Psoas muscle (tissue), 8 donors: ENCODE data around the gene DNAAF9. TPM values are rescaled to one million over a fixed set of nuclear protein-coding genes. Genes with fewer than 3 reads are reported as not detected.

Experiments
- ATAC-seq, 4 donors: fragments of 200-7000 bp; cut with Tn5 transposase; one replicate each; pipeline ENCODE4 v1.9.1; 2020; ENCODE audit warnings: moderate library complexity in 3 of 4, mild to moderate bottlenecking in 2 of 4
- DNase-seq, 2 donors: peaks; one replicate each; pipeline ENCODE4 v3.0.0-alpha.2; 2020
- H3K27ac ChIP-seq: fragments of 200-600 bp; one replicate; pipeline ENCODE4 v1.8.0; 2022
- H3K27me3 ChIP-seq, 3 donors: fragments of 200-600 bp in 1 of 3; one replicate each; pipeline versions ENCODE4 v1.6.1 to v1.8.0; 2013 to 2022; ENCODE audit warnings: low read length in 2 of 3, mild to moderate bottlenecking in 2 of 3, moderate library complexity in 1 of 3; ENCODE audit not compliant: insufficient read depth in 3 of 3
- H3K36me3 ChIP-seq, 2 donors: fragments of 200-600 bp in 1 of 2; one replicate each; pipeline versions ENCODE4 v1.6.1 to v1.8.0; 2013 to 2022; ENCODE audit warnings: low read depth in 1 of 2, mild to moderate bottlenecking in 1 of 2, moderate library complexity in 1 of 2; ENCODE audit not compliant: insufficient read depth in 1 of 2
- H3K4me1 ChIP-seq: fragments of 200-600 bp; one replicate; pipeline ENCODE4 v1.8.0; 2022
- H3K4me3 ChIP-seq: fragments of 200-600 bp; one replicate; pipeline ENCODE4 v1.8.0; 2022; ENCODE audit warnings: mild to moderate bottlenecking
- H3K9me3 ChIP-seq: fragments of 200-600 bp; one replicate; pipeline ENCODE4 v1.8.0; 2022
- WGBS, 3 donors: extraction: QIAGEN DNeasy Blood & Tissue Kit; methylation state at CpG; one replicate each; pipeline versions ENCODE4 v1.1.6 to v1.1.7; 2013; 5-methylcytosine and 5-hydroxymethylcytosine counted together
- intact Hi-C, 2 donors: fragments of 100-400 bp; cut with DNase I; formaldehyde crosslinking; loops; one replicate each; pipeline versions ENCODE4 v1.11.0 to v1.14.2; 2022
- polyA plus RNA-seq, 3 donors: library from polyadenylated mRNA; stranded (reverse); fragments of 200-250 nt; gene quantifications; one replicate each; pipeline ENCODE4 v1.2.3, GENCODE V29; 2013
- total RNA-seq, 4 donors: library from RNA; stranded (reverse); fragmentation: NEBNext Ultra II Directional in 2 of 4; extraction: Animal tissue kit (Norgen Biotek cat#: 25700) in 2 of 4; gene quantifications; one replicate each; pipeline versions ENCODE4 v1.2.1 to v1.2.4, GENCODE V29; 2021 to 2023
- TF ChIP-seq, protein P1 (sequence below): fragments of 200-600 bp; IDR thresholded peaks from one replicate; pipeline ENCODE4 v1.8.0; 2022; ENCODE audit warnings: antibody characterized with exemption
- donor health status: healthy with polysubstance abuse.
- donor health status: DM: no; HTN: no; CAD: no; lungs with moderate emphysema.
- donor health status: Bipolar disorder and iron deficiency.
- donor health status: healthy.
- donor health status: DM: yes; HTN: yes; CAD: no.
- donor health status: DM: no; HTN: no; CAD: no.
- donor health status: DM: no; HTN: no; CAD: no.
- donor health status: DM: yes; HTN: yes; CAD: no.

The DNAAF9 gene
- total and polyA plus RNA-seq, 7 donors: 5.4 to 27.0 (median 17.2) TPM

GRCh38 chr20:3413393-3413889 is 6.0 kb upstream of the DNAAF9 start:
- Histone ChIP-seq H3K4me1 (no peaks in the 10 kb centered on the region), H3K27ac (no peak overlapping the region), H3K36me3 (no peaks in the 10 kb centered on the region), H3K9me3 (no peaks in the 10 kb centered on the region), H3K4me3 (no peak overlapping the region), H3K27me3 (no peaks in the 10 kb centered on the region)
- intact Hi-C loops: no loop called here
- WGBS, 3 donors: 73 to 85% (median 78%) methylated on average over 4 of the region's 4 CpGs
- ATAC-seq (no peak), DNase-seq (no peak)
- TF ChIP-seq, protein P1, sequence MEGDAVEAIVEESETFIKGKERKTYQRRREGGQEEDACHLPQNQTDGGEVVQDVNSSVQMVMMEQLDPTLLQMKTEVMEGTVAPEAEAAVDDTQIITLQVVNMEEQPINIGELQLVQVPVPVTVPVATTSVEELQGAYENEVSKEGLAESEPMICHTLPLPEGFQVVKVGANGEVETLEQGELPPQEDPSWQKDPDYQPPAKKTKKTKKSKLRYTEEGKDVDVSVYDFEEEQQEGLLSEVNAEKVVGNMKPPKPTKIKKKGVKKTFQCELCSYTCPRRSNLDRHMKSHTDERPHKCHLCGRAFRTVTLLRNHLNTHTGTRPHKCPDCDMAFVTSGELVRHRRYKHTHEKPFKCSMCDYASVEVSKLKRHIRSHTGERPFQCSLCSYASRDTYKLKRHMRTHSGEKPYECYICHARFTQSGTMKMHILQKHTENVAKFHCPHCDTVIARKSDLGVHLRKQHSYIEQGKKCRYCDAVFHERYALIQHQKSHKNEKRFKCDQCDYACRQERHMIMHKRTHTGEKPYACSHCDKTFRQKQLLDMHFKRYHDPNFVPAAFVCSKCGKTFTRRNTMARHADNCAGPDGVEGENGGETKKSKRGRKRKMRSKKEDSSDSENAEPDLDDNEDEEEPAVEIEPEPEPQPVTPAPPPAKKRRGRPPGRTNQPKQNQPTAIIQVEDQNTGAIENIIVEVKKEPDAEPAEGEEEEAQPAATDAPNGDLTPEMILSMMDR: no peak

GRCh38 chr20:3412600-3413392 is 5.3 kb upstream of the DNAAF9 start:
- 84 to 88% (median 86%) methylated on average over 11 of the region's 11 CpGs for WGBS, 3 donors
- Histone ChIP-seq H3K9me3 (no peaks in the 10 kb centered on the region), H3K27ac (no peak overlapping the region), H3K4me1 (no peaks in the 10 kb centered on the region), H3K27me3 (no peaks in the 10 kb centered on the region), H3K4me3 (no peak overlapping the region), H3K36me3 (no peaks in the 10 kb centered on the region)
- DNase-seq (no peak), ATAC-seq (no peak)
- TF ChIP-seq, protein P1: no peak
- intact Hi-C loops: no loop called here

- 81 to 88% (median 86%) methylated on average over 2 of the region's 2 CpGs for WGBS, 3 donors
- H3K4me3 ChIP-seq: no peak overlapping the region
- H3K36me3 ChIP-seq: no peaks in the 10 kb centered on the region
- ATAC-seq (no peak), DNase-seq (no peak)
- H3K9me3 ChIP-seq: no peaks in the 10 kb centered on the region
- H3K27me3 ChIP-seq: no peaks in the 10 kb centered on the region
- TF ChIP-seq, protein P1: no peak
- H3K27ac ChIP-seq: no peak overlapping the region
- intact Hi-C loops: no loop called here
- no peaks in the 10 kb centered on the region for H3K4me1 ChIP-seq
Measured at GRCh38 chr20:3410464-3410863, 3.0 kb upstream of the DNAAF9 start.

DNA sequence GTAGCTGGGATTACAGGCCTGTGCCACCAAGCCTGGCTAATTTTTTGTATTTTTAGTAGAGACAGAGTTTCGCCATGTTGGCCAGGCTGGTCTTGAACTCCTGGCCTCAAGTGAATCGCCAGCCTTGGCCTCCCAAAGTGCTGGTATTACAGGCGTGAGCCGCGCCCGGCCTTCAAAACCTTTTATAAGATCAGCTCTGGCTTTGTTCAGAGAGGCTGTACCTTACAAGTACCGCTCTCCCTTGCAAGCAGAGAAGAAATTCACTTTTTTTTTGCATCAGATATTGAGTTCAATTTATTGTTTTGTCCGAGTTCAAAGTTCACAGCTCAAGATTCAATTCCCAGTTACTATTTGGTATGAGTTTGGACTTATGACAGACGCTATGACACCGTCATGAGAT is 1.9 kb upstream of the DNAAF9 start:
- Histone ChIP-seq H3K9me3 (no peaks in the 10 kb centered on the region), H3K27me3 (no peaks in the 10 kb centered on the region), H3K27ac (no peak overlapping the region), H3K36me3 (no peaks in the 10 kb centered on the region), H3K4me1 (no peaks in the 10 kb centered on the region), H3K4me3 (peak overlapping the region; percentile 75)
- TF ChIP-seq, protein P1: no peak
- ATAC-seq (no peak), DNase-seq (no peak)
- intact Hi-C loops: loop anchor here (5.0 kb wide), 1 partner anchor 63 kb away; the partner anchor contains the start of gene ATRN (in 2 of the 2)
- 96 to 98% (median 97%) methylated on average over 10 of the region's 10 CpGs for WGBS, 3 donors
